Memory B cell (primary cell): ENCODE results near the gene TEAD1.

ENCODE experiments used
- ATAC-seq: fragments of 150-1000 bp; cut with Tn5 transposase; 2 replicates; pipeline ENCODE4 v1.10.0; 2021; ENCODE audit warnings: low read depth, mild to moderate bottlenecking, moderate library complexity
- DNase-seq, 2 donors: peaks; one replicate each; pipeline ENCODE4 v3.0.0; 2022; ENCODE audit warnings: low spot score in 2 of 2
- H3K27ac Mint-ChIP-seq: one replicate; pipeline ENCODE4 v1.8.0; 2022; ENCODE audit warnings: mild to moderate bottlenecking, moderate library complexity, mixed read lengths
- H3K27me3 Mint-ChIP-seq: one replicate; pipeline ENCODE4 v1.8.0; 2022; ENCODE audit warnings: mixed read lengths
- H3K36me3 Mint-ChIP-seq: one replicate; pipeline ENCODE4 v1.8.0; 2022; ENCODE audit warnings: mild to moderate bottlenecking, mixed read lengths
- H3K4me1 Mint-ChIP-seq: one replicate; pipeline ENCODE4 v1.8.0; 2022; ENCODE audit warnings: mixed read lengths
- H3K4me3 Mint-ChIP-seq: one replicate; pipeline ENCODE4 v1.8.0; 2022; ENCODE audit warnings: mild to moderate bottlenecking, moderate library complexity, mixed read lengths
- H3K9me3 Mint-ChIP-seq: one replicate; pipeline ENCODE4 v1.8.0; 2022; ENCODE audit warnings: mixed read lengths

The TEAD1 gene

GRCh38 chr11:12815931-12816494 is 141.8 kb downstream of the TEAD1 start:
- no peak overlapping the region for H3K27ac Mint-ChIP-seq
- H3K4me3 Mint-ChIP-seq, result no peak overlapping the region
- no peaks in the 10 kb centered on the region for H3K36me3 Mint-ChIP-seq
- ATAC-seq (no peak), DNase-seq (no peak)
- peaks cover 4% of the 10 kb centered on the region for H3K27me3 Mint-ChIP-seq
- H3K4me1 Mint-ChIP-seq, result no peaks in the 10 kb centered on the region
- H3K9me3 Mint-ChIP-seq, result no peaks in the 10 kb centered on the region

GRCh38 chr11:12817681-12818332 is 143.6 kb downstream of the TEAD1 start:
- H3K4me3 Mint-ChIP-seq, result no peak overlapping the region
- H3K27me3 Mint-ChIP-seq, result peaks cover 4% of the 10 kb centered on the region
- no peaks in the 10 kb centered on the region for H3K4me1 Mint-ChIP-seq
- no peaks in the 10 kb centered on the region for H3K9me3 Mint-ChIP-seq
- DNase-seq, result no peak
- H3K36me3 Mint-ChIP-seq, result peaks cover 2% of the 10 kb centered on the region
- H3K27ac Mint-ChIP-seq, result no peak overlapping the region
- ATAC-seq, result no peak

- no peaks in the 10 kb centered on the region for H3K9me3 Mint-ChIP-seq
- peaks cover 2% of the 10 kb centered on the region for H3K36me3 Mint-ChIP-seq
- H3K4me3 Mint-ChIP-seq, result no peak overlapping the region
- no peaks in the 10 kb centered on the region for H3K4me1 Mint-ChIP-seq
- no peak overlapping the region for H3K27ac Mint-ChIP-seq
- no peak for DNase-seq
- no peak for ATAC-seq
- peaks cover 2% of the 10 kb centered on the region for H3K27me3 Mint-ChIP-seq
These were observed 144.3 kb downstream of the TEAD1 start for GRCh38 chr11:12818333-12819015.

GRCh38 chr11:12822392-12823022 is 148.3 kb downstream of the TEAD1 start:
- Mint-ChIP-seq H3K4me3 (no peak overlapping the region), H3K4me1 (no peaks in the 10 kb centered on the region), H3K27me3 (peaks cover 2% of the 10 kb centered on the region), H3K9me3 (peaks cover 2% of the 10 kb centered on the region), H3K36me3 (peaks cover 2% of the 10 kb centered on the region), H3K27ac (no peak overlapping the region)
- DNase-seq (no peak), ATAC-seq (no peak)

- H3K27ac Mint-ChIP-seq, result no peak overlapping the region
- H3K36me3 Mint-ChIP-seq, result peaks cover 2% of the 10 kb centered on the region
- peaks cover 3% of the 10 kb centered on the region for H3K4me1 Mint-ChIP-seq
- no peak for DNase-seq
- no peak overlapping the region for H3K4me3 Mint-ChIP-seq
- peaks cover 4% of the 10 kb centered on the region for H3K27me3 Mint-ChIP-seq
- no peak for ATAC-seq
- peaks cover 2% of the 10 kb centered on the region for H3K9me3 Mint-ChIP-seq
These were observed 150.2 kb downstream of the TEAD1 start for GRCh38 chr11:12824281-12825041.

GRCh38 chr11:12826441-12826840 is 152.2 kb downstream of the TEAD1 start:
- H3K4me3 Mint-ChIP-seq, result no peak overlapping the region

GRCh38 chr11:12827369-12827768 is 153.1 kb downstream of the TEAD1 start:
- DNase-seq (no peak), ATAC-seq (no peak)
- Mint-ChIP-seq H3K9me3 (peaks cover 2% of the 10 kb centered on the region), H3K4me1 (peaks cover 3% of the 10 kb centered on the region), H3K36me3 (no peaks in the 10 kb centered on the region), H3K4me3 (no peak overlapping the region), H3K27me3 (peaks cover 12% of the 10 kb centered on the region), H3K27ac (no peak overlapping the region)

More at GRCh38 chr11:12826441-12826840, 152.2 kb downstream of the TEAD1 start:
- Mint-ChIP-seq H3K27ac (no peak overlapping the region), H3K4me1 (peaks cover 3% of the 10 kb centered on the region), H3K9me3 (peaks cover 2% of the 10 kb centered on the region), H3K27me3 (peaks cover 13% of the 10 kb centered on the region), H3K36me3 (peaks cover 2% of the 10 kb centered on the region)
- DNase-seq, result no peak
- ATAC-seq, result no peak

- Mint-ChIP-seq H3K9me3 (peaks cover 2% of the 10 kb centered on the region), H3K4me3 (no peak overlapping the region), H3K27me3 (peaks cover 12% of the 10 kb centered on the region), H3K36me3 (no peaks in the 10 kb centered on the region), H3K4me1 (peaks cover 3% of the 10 kb centered on the region), H3K27ac (no peak overlapping the region)
- no peak for DNase-seq
- no peak for ATAC-seq
These were observed 153.9 kb downstream of the TEAD1 start for GRCh38 chr11:12827929-12828812.

- no peak overlapping the region for H3K27ac Mint-ChIP-seq
- H3K4me1 Mint-ChIP-seq, result peaks cover 3% of the 10 kb centered on the region
- peaks cover 13% of the 10 kb centered on the region for H3K27me3 Mint-ChIP-seq
- DNase-seq (no peak), ATAC-seq (no peak)
- H3K36me3 Mint-ChIP-seq, result no peaks in the 10 kb centered on the region
- H3K4me3 Mint-ChIP-seq, result no peak overlapping the region
- peaks cover 2% of the 10 kb centered on the region for H3K9me3 Mint-ChIP-seq
These were observed 154.9 kb downstream of the TEAD1 start for GRCh38 chr11:12829131-12829530.

GRCh38 chr11:12829540-12830314 is 155.5 kb downstream of the TEAD1 start:
- DNase-seq, result no peak
- peaks cover 3% of the 10 kb centered on the region for H3K9me3 Mint-ChIP-seq

GRCh38 chr11:12831471-12832202 is 157.4 kb downstream of the TEAD1 start:
- Mint-ChIP-seq H3K36me3 (no peaks in the 10 kb centered on the region), H3K27me3 (peaks cover 15% of the 10 kb centered on the region), H3K4me1 (peaks cover 3% of the 10 kb centered on the region), H3K4me3 (no peak overlapping the region), H3K9me3 (peaks cover 1% of the 10 kb centered on the region), H3K27ac (no peak overlapping the region)
- ATAC-seq (no peak), DNase-seq (no peak)

More at GRCh38 chr11:12829540-12830314, 155.5 kb downstream of the TEAD1 start:
- Mint-ChIP-seq H3K27ac (no peak overlapping the region), H3K4me1 (peaks cover 3% of the 10 kb centered on the region), H3K27me3 (peaks cover 15% of the 10 kb centered on the region), H3K4me3 (no peak overlapping the region), H3K36me3 (no peaks in the 10 kb centered on the region)
- ATAC-seq, result no peak
